Neural progenitor cell (in vitro differentiated cells): ENCODE data around the gene RELL2. TPM values are rescaled to one million over a fixed set of nuclear protein-coding genes. Genes with fewer than 3 reads are reported as not detected.

Source experiments
- DNase-seq: peaks from one replicate; pipeline ENCODE4 v3.0.0-alpha.2; 2016; ENCODE audit warnings: low spot score
- H2AFZ ChIP-seq: fragments of 200-600 bp; sonication (generic); replicated peaks from 2 replicates; pipeline ENCODE4 v1.6.1; 2016; ENCODE audit warnings: antibody characterized with exemption
- H3F3A ChIP-seq: fragments of 200-600 bp; sonication (generic); 2 replicates; pipeline ENCODE4 v1.6.1; 2016; ENCODE audit warnings: antibody characterized with exemption, low read depth
- H3K27ac ChIP-seq: fragments of 200-600 bp; sonication (generic); 2 replicates; pipeline ENCODE4 v1.5.1; 2016; ENCODE audit warnings: mild to moderate bottlenecking
- H3K27me3 ChIP-seq: fragments of 200-600 bp; sonication (generic); 2 replicates; pipeline ENCODE4 v1.6.1; 2016; ENCODE audit warnings: mild to moderate bottlenecking, moderate library complexity
- H3K36me3 ChIP-seq: fragments of 200-600 bp; sonication (generic); 2 replicates; pipeline ENCODE4 v1.5.1; 2016
- H3K4me1 ChIP-seq: fragments of 200-600 bp; sonication (generic); 2 replicates; pipeline ENCODE4 v1.6.1; 2016; ENCODE audit warnings: mixed run types
- H3K4me2 ChIP-seq: fragments of 200-600 bp; sonication (generic); 2 replicates; pipeline ENCODE4 v1.6.1; 2016
- H3K4me3 ChIP-seq: fragments of 200-600 bp; sonication (generic); 2 replicates; pipeline ENCODE4 v1.5.1; 2016
- H3K79me2 ChIP-seq: fragments of 200-600 bp; sonication (generic); 2 replicates; pipeline ENCODE4 v1.6.1; 2016; ENCODE audit warnings: low read depth
- H3K9ac ChIP-seq: fragments of 200-600 bp; sonication (generic); 2 replicates; pipeline ENCODE4 v1.6.1; 2016
- H3K9me3 ChIP-seq: fragments of 200-600 bp; sonication (generic); 2 replicates; pipeline ENCODE4 v1.5.1; 2016; ENCODE audit warnings: low read depth
- H4K20me1 ChIP-seq: fragments of 200-600 bp; sonication (generic); 2 replicates; pipeline ENCODE4 v1.6.1; 2016; ENCODE audit warnings: low read depth
- H3K27ac Mint-ChIP-seq: 3 replicates; pipeline ENCODE4 v1.8.0; 2021; ENCODE audit warnings: mixed read lengths
- H3K27me3 Mint-ChIP-seq: 2 replicates; pipeline ENCODE4 v1.8.0; 2022; ENCODE audit warnings: low read depth, mild to moderate bottlenecking, inconsistent platforms, moderate library complexity, mixed read lengths; ENCODE audit not compliant: insufficient read depth
- H3K36me3 Mint-ChIP-seq: 3 replicates; pipeline ENCODE4 v1.8.0; 2021; ENCODE audit warnings: mixed read lengths
- H3K4me1 Mint-ChIP-seq: 3 replicates; pipeline ENCODE4 v1.8.0; 2021; ENCODE audit warnings: mixed read lengths
- H3K4me3 Mint-ChIP-seq: 3 replicates; pipeline ENCODE4 v1.8.0; 2021; ENCODE audit warnings: mild to moderate bottlenecking, moderate library complexity, mixed read lengths
- H3K9me3 Mint-ChIP-seq: 3 replicates; pipeline ENCODE4 v1.8.0; 2020; ENCODE audit warnings: mixed read lengths
- EZH2 ChIP-seq: fragments of 200-600 bp; sonication (generic); IDR thresholded peaks from 2 replicates; pipeline ENCODE4 v1.6.1; 2017; ENCODE audit warnings: antibody characterized with exemption, mild to moderate bottlenecking, moderate library complexity
- EZH2phosphoT487 ChIP-seq: fragments of 200-600 bp; sonication (generic); IDR thresholded peaks from 2 replicates; pipeline ENCODE4 v1.6.1; 2017; ENCODE audit warnings: antibody characterized with exemption
- total RNA-seq: library from RNA; depleted of rRNA; stranded (reverse); fragments of >200 nt; gene quantifications from 2 replicates; pipeline ENCODE4 v1.2.3, GENCODE V29; 2015; ENCODE audit warnings: low replicate concordance
- TF ChIP-seq, protein P1 (sequence below): fragments of 200-600 bp; sonication (generic); IDR thresholded peaks from 2 replicates; pipeline ENCODE4 v1.5.1; 2017; ENCODE audit warnings: antibody characterized with exemption, mild to moderate bottlenecking

The RELL2 gene
- total RNA-seq, 1 donor from 2014 or later = 0.30 TPM

DNA sequence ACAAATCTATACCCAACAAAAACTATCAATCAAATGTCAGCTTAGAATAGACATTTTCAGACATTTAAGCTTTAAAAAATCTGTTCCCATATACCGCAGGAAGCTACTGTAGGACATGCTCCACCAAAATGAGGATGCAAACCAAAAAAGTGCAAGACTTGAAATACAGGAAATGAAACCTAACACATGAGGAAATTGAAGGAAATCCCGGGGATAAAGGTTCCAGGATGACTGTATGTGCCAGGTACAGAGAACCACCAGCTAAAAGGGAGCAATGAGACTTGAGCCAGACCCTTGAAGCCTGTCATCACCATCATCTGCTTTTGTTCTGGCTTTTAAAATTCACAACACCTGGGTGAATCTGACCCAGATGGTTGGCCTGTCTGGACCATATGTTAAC is 39.4 kb upstream of the RELL2 start:
- no peak overlapping the region for H3K9ac ChIP-seq

DNA sequence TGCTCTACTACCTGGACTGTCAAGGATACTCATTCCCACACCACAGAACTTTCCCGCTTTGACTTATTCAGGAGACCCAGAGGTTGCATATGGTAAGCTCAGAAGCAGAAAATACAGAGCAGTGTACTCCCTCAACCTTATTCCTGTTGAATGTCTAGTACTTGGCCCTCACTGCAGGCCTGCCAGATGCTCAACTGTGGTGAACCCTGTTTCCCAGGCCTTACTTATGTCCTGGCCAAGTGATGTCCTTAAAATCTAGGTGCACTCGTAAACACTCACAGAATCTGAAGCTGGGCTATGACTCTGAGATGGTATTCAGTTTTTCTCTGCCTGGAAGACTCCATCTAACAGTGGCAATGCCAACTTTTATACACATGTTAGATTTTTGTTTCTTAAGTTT is 39.0 kb upstream of the RELL2 start:
- Histone ChIP-seq H2AFZ (no peak overlapping the region), H3K9ac (no peak overlapping the region), H4K20me1 (peaks cover 28% of the 10 kb centered on the region), H3K4me1 (peaks cover 7% of the 10 kb centered on the region), H3K36me3 (no peaks in the 10 kb centered on the region), H3K9me3 (no peaks in the 10 kb centered on the region), H3K4me3 (no peak overlapping the region), H3K79me2 (peaks cover 71% of the 10 kb centered on the region), H3K27ac (no peak overlapping the region), H3F3A (no peaks in the 10 kb centered on the region), H3K27me3 (no peaks in the 10 kb centered on the region), H3K4me2 (no peak overlapping the region)
- Mint-ChIP-seq H3K4me3 (no peak overlapping the region), H3K27me3 (no peaks in the 10 kb centered on the region), H3K36me3 (no peaks in the 10 kb centered on the region), H3K9me3 (no peaks in the 10 kb centered on the region), H3K27ac (no peak overlapping the region), H3K4me1 (no peaks in the 10 kb centered on the region)
- DNase-seq = no peak
- TF ChIP-seq EZH2 (no peak), EZH2phosphoT487 (no peak)
- TF ChIP-seq, protein P1, sequence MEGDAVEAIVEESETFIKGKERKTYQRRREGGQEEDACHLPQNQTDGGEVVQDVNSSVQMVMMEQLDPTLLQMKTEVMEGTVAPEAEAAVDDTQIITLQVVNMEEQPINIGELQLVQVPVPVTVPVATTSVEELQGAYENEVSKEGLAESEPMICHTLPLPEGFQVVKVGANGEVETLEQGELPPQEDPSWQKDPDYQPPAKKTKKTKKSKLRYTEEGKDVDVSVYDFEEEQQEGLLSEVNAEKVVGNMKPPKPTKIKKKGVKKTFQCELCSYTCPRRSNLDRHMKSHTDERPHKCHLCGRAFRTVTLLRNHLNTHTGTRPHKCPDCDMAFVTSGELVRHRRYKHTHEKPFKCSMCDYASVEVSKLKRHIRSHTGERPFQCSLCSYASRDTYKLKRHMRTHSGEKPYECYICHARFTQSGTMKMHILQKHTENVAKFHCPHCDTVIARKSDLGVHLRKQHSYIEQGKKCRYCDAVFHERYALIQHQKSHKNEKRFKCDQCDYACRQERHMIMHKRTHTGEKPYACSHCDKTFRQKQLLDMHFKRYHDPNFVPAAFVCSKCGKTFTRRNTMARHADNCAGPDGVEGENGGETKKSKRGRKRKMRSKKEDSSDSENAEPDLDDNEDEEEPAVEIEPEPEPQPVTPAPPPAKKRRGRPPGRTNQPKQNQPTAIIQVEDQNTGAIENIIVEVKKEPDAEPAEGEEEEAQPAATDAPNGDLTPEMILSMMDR = no peak

More for the DNA sequence above, 39.4 kb upstream of the RELL2 start:
- no peak overlapping the region for H2AFZ ChIP-seq
- no peaks in the 10 kb centered on the region for H3K9me3 ChIP-seq
- no peak for TF ChIP-seq EZH2
- TF ChIP-seq EZH2phosphoT487 = no peak
- Mint-ChIP-seq H3K27me3 (no peaks in the 10 kb centered on the region), H3K4me1 (no peaks in the 10 kb centered on the region), H3K36me3 (no peaks in the 10 kb centered on the region), H3K9me3 (no peaks in the 10 kb centered on the region), H3K4me3 (no peak overlapping the region), H3K27ac (no peak overlapping the region)
- no peak for DNase-seq
- H4K20me1 ChIP-seq = peaks cover 29% of the 10 kb centered on the region
- H3K79me2 ChIP-seq = peaks cover 67% of the 10 kb centered on the region
- H3K27me3 ChIP-seq = no peaks in the 10 kb centered on the region
- no peak overlapping the region for H3K4me2 ChIP-seq
- H3K4me3 ChIP-seq = no peak overlapping the region
- H3F3A ChIP-seq = peaks cover 4% of the 10 kb centered on the region
- no peak overlapping the region for H3K27ac ChIP-seq
- no peaks in the 10 kb centered on the region for H3K36me3 ChIP-seq
- H3K4me1 ChIP-seq = peaks cover 7% of the 10 kb centered on the region

DNA sequence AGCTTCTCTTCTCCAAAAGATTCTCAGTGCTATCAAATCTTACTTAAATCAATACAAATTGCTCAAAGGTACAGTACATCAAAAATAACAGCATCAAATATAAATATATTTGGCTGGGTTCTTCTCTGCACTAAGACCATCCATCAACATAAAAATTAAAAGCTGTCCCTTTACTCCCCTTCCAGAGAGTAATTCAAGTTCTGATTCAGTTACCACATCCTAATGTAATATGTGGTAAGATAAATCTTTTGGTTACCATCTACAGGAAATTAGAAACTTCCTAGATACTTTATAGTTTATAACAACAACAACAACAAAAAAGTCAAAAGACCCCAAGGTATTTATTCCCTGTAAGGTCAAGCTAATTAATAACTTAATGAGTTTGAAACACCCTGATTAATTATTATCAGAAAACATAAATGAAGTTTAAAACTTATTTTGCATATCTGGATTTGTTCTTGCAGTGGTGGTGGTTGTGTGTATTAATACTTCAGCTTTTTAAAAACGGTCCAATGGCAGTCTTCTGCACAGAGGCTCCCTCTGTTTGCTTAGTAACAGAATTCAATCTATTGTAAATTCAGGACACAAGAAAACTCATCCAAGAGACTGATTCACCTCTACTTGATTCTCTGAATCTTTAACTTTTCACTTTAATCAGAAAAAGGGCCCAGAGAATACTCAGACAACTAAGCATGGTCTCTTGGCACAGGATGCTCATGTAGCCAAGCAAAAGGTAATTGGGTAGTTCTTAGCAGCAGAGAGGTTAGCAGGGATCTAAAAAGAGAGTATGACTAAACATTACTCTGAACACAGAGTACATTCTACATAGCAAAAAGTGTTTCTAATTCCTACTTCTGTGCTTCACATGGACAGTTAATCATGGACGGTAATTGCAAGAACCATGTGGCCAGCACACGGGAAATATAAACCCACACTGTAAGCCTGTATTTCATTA is 38.1 kb upstream of the RELL2 start:
- H3K9ac ChIP-seq = no peak overlapping the region
- no peak overlapping the region for H3K4me2 ChIP-seq
- Mint-ChIP-seq H3K9me3 (no peaks in the 10 kb centered on the region), H3K4me3 (no peak overlapping the region), H3K36me3 (no peaks in the 10 kb centered on the region), H3K27ac (no peak overlapping the region), H3K27me3 (no peaks in the 10 kb centered on the region), H3K4me1 (no peaks in the 10 kb centered on the region)
- no peaks in the 10 kb centered on the region for H3F3A ChIP-seq
- peaks cover 35% of the 10 kb centered on the region for H4K20me1 ChIP-seq
- peaks cover 80% of the 10 kb centered on the region for H3K79me2 ChIP-seq
- H3K36me3 ChIP-seq = no peaks in the 10 kb centered on the region
- no peaks in the 10 kb centered on the region for H3K9me3 ChIP-seq
- peaks cover 7% of the 10 kb centered on the region for H3K4me1 ChIP-seq
- no peak overlapping the region for H2AFZ ChIP-seq
- H3K27ac ChIP-seq = no peak overlapping the region
- TF ChIP-seq, protein P1 = no peak
- no peak for TF ChIP-seq EZH2
- no peaks in the 10 kb centered on the region for H3K27me3 ChIP-seq
- DNase-seq = no peak
- no peak overlapping the region for H3K4me3 ChIP-seq

DNA sequence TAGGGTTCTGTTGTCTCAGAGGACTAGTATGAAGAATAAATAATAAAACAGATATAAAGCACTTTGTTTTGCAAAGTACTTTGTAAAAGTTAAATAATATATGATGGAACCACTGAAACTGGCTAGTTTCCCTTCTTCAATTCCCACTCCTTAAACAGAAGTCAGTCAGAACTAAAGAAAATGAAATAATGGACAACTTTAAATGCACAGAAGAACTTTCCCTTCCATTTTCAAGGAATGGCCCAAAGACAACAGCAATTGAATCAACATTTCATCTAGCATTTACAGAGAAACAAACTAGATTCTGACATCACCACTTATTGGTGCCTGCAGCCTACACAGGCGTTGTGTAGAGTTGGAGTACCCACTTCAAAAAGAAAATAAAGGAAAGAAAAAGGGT is 34.2 kb upstream of the RELL2 start:
- no peak for DNase-seq
- H3K9ac ChIP-seq = no peak overlapping the region
- Mint-ChIP-seq H3K4me3 (no peak overlapping the region), H3K27ac (no peak overlapping the region), H3K4me1 (peaks cover 7% of the 10 kb centered on the region), H3K9me3 (no peaks in the 10 kb centered on the region), H3K36me3 (no peaks in the 10 kb centered on the region), H3K27me3 (no peaks in the 10 kb centered on the region)
- H3K4me1 ChIP-seq = peaks cover 4% of the 10 kb centered on the region
- no peak overlapping the region for H3K27ac ChIP-seq
- H3K79me2 ChIP-seq = peaks cover 93% of the 10 kb centered on the region
- H3F3A ChIP-seq = no peaks in the 10 kb centered on the region
- no peak overlapping the region for H3K4me2 ChIP-seq
- no peak overlapping the region for H2AFZ ChIP-seq
- no peaks in the 10 kb centered on the region for H3K36me3 ChIP-seq
- no peaks in the 10 kb centered on the region for H3K27me3 ChIP-seq
- H4K20me1 ChIP-seq = peaks cover 44% of the 10 kb centered on the region
- TF ChIP-seq EZH2phosphoT487 = no peak
- TF ChIP-seq, protein P1 = no peak
- H3K4me3 ChIP-seq = no peak overlapping the region
- H3K9me3 ChIP-seq = no peaks in the 10 kb centered on the region
